ENCODE results near the gene DYNC2H1.

DNA sequence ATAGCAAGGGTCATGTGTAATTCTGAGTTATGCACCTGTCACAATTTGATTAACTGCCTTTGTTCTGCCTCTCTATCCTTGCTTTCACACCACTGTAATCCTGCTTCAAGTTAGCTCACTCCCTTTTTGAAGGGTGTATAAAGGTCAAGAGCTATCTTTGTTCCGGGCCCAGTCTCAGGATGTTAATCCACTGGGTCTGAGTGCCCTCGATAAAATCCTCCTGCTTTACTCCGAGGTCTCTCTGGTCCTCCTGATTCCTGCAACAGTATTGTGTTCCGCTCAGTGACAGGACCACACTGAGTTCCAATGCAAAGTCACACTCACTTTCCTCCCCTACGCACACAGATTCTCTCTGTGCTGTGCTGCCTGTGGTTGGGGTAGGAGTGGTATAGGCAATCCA, 186.5 kb downstream of the DYNC2H1 start:
- TF ChIP-seq, protein P1, sequence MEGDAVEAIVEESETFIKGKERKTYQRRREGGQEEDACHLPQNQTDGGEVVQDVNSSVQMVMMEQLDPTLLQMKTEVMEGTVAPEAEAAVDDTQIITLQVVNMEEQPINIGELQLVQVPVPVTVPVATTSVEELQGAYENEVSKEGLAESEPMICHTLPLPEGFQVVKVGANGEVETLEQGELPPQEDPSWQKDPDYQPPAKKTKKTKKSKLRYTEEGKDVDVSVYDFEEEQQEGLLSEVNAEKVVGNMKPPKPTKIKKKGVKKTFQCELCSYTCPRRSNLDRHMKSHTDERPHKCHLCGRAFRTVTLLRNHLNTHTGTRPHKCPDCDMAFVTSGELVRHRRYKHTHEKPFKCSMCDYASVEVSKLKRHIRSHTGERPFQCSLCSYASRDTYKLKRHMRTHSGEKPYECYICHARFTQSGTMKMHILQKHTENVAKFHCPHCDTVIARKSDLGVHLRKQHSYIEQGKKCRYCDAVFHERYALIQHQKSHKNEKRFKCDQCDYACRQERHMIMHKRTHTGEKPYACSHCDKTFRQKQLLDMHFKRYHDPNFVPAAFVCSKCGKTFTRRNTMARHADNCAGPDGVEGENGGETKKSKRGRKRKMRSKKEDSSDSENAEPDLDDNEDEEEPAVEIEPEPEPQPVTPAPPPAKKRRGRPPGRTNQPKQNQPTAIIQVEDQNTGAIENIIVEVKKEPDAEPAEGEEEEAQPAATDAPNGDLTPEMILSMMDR (IDR thresholded peaks at IDR 0.05) = no peak
- TF ChIP-seq POLR2AphosphoS5 (IDR thresholded peaks at IDR 0.05; ENCODE audit: low read depth, low read length) (no peak), SIN3A (IDR thresholded peaks at IDR 0.05; ENCODE audit: borderline replicate concordance, insufficient read depth, low read depth, low read length) (no peak), TCF7L2 (IDR thresholded peaks at IDR 0.05; ENCODE audit: low read depth, low read length) (no peak)
- TF ChIP-seq, protein P2, sequence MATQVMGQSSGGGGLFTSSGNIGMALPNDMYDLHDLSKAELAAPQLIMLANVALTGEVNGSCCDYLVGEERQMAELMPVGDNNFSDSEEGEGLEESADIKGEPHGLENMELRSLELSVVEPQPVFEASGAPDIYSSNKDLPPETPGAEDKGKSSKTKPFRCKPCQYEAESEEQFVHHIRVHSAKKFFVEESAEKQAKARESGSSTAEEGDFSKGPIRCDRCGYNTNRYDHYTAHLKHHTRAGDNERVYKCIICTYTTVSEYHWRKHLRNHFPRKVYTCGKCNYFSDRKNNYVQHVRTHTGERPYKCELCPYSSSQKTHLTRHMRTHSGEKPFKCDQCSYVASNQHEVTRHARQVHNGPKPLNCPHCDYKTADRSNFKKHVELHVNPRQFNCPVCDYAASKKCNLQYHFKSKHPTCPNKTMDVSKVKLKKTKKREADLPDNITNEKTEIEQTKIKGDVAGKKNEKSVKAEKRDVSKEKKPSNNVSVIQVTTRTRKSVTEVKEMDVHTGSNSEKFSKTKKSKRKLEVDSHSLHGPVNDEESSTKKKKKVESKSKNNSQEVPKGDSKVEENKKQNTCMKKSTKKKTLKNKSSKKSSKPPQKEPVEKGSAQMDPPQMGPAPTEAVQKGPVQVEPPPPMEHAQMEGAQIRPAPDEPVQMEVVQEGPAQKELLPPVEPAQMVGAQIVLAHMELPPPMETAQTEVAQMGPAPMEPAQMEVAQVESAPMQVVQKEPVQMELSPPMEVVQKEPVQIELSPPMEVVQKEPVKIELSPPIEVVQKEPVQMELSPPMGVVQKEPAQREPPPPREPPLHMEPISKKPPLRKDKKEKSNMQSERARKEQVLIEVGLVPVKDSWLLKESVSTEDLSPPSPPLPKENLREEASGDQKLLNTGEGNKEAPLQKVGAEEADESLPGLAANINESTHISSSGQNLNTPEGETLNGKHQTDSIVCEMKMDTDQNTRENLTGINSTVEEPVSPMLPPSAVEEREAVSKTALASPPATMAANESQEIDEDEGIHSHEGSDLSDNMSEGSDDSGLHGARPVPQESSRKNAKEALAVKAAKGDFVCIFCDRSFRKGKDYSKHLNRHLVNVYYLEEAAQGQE (IDR thresholded peaks at IDR 0.05; ENCODE audit: insufficient read depth in 1 of 2, low read depth in 2 of 2, low read length in 1 of 2) = no peak

Data from Panc1 (cell line).